K562 (cell line): ENCODE data around the gene CHD6. TPM values are rescaled to one million over a fixed set of nuclear protein-coding genes. Genes with fewer than 3 reads are reported as not detected.

Experiments
- BDP1 ChIP-seq: IDR thresholded peaks from 3 replicates; pipeline ENCODE4 v1.6.1; 2011; ENCODE audit not compliant: insufficient read length, insufficient read depth
- CBFA2T2 ChIP-seq: fragments of 450-650 bp; conservative IDR thresholded peaks from 2 replicates; pipeline ENCODE4 v1.6.1; 2017; ENCODE audit warnings: mild to moderate bottlenecking
- CBFA2T3 ChIP-seq: fragments of 450-650 bp; IDR thresholded peaks from 2 replicates; pipeline ENCODE4 v1.6.1; 2017
- CBX8 ChIP-seq: fragments of 200-600 bp; sonication (generic); IDR thresholded peaks from 2 replicates; pipeline ENCODE4 v1.6.1; 2012; ENCODE audit warnings: borderline replicate concordance, mixed run types, low read depth, mild to moderate bottlenecking, moderate library complexity, mixed read lengths, low read length, control low read depth, inconsistent platforms; ENCODE audit not compliant: poor library complexity, severe bottlenecking; ENCODE audit errors: extremely low read depth
- MAFF ChIP-seq: IDR thresholded peaks from 2 replicates; pipeline ENCODE4 v1.6.1; 2012; ENCODE audit warnings: low read length, improper control_type of control experiment
- MAFG ChIP-seq: fragments of 450-650 bp; conservative IDR thresholded peaks from 2 replicates; pipeline ENCODE4 v1.6.1; 2016; ENCODE audit warnings: missing genetic modification characterization, missing compliant biosample characterization
- MCM3 ChIP-seq: fragments of 450-650 bp; IDR thresholded peaks from 2 replicates; pipeline ENCODE4 v1.6.1; 2016
- NFATC3 ChIP-seq: fragments of 450-650 bp; IDR thresholded peaks from 2 replicates; pipeline ENCODE4 v1.6.1; 2017; ENCODE audit warnings: mild to moderate bottlenecking
- PURB ChIP-seq: sonication (generic); formaldehyde crosslinking; IDR thresholded peaks from 2 replicates; pipeline ENCODE4 v1.9.0; 2021; ENCODE audit warnings: low read depth, mild to moderate bottlenecking, missing genetic modification reagents
- SFPQ ChIP-seq: fragments of 200-400 bp; formaldehyde crosslinking; IDR thresholded peaks from 2 replicates; pipeline ENCODE4 v1.6.1; 2017; ENCODE audit warnings: mild to moderate bottlenecking, low read depth, low read length, moderate library complexity
- TCF3 ChIP-seq: sonication (generic); formaldehyde crosslinking; IDR thresholded peaks from 2 replicates; pipeline ENCODE4 v1.4.0; 2020; ENCODE audit warnings: mild to moderate bottlenecking, missing genetic modification reagents
- ZNF175 ChIP-seq: fragments of 200-800 bp; sonication (Bioruptor generic); IDR thresholded peaks from 2 replicates; pipeline ENCODE4 v1.6.1; 2016; ENCODE audit warnings: low read depth, mild to moderate bottlenecking, missing genetic modification characterization, missing compliant biosample characterization
- ZNF24 ChIP-seq: fragments of 450-650 bp; IDR thresholded peaks from 2 replicates; pipeline ENCODE4 v1.6.1; 2016
- ZNF316 ChIP-seq: fragments of 450-650 bp; IDR thresholded peaks from 2 replicates; pipeline ENCODE4 v1.6.1; 2016
- ZNF592 ChIP-seq: fragments of 450-650 bp; IDR thresholded peaks from 2 replicates; pipeline ENCODE4 v1.6.1; 2017; ENCODE audit warnings: antibody characterized with exemption, mild to moderate bottlenecking
- polyA plus RNA-seq, 8 experiments: library from polyadenylated mRNA; depleted of rRNA in 4 of 8; stranded (reverse) in 5 of 8; unstranded in 3 of 8; fragments of >200 nt; fragmentation: Nextera tagmentation in 2 of 8; fragmentation: Illumina TruSeq in 1 of 8; extraction: Ambion mirVana in 2 of 8; extraction: Trizol in 1 of 8; gene quantifications; 2 replicates each; pipeline versions ENCODE4 v1.2.1 to v1.2.3, GENCODE V29; 2011 to 2014; ENCODE audit warnings: inconsistent platforms in 1 of 8, missing spikeins in 1 of 8
- total RNA-seq, 7 experiments: library from RNA; depleted of rRNA in 6 of 7; stranded (reverse); fragments of >200 nt in 6 of 7; fragmentation: Illumina TruSeq in 2 of 7; extraction: Trizol in 2 of 7; gene quantifications; 2 replicates each; pipeline versions ENCODE4 v1.2.1 to v1.2.3, GENCODE V29; 2011 to 2021; ENCODE audit warnings: low replicate concordance in 1 of 7

CHD6 gene
- total and polyA plus RNA-seq, 9 of the 15 experiments (the other 6 are each of a cell fraction or from before 2014, with no cell fraction given): 3.9 to 24.2 (median 12.8) TPM

DNA sequence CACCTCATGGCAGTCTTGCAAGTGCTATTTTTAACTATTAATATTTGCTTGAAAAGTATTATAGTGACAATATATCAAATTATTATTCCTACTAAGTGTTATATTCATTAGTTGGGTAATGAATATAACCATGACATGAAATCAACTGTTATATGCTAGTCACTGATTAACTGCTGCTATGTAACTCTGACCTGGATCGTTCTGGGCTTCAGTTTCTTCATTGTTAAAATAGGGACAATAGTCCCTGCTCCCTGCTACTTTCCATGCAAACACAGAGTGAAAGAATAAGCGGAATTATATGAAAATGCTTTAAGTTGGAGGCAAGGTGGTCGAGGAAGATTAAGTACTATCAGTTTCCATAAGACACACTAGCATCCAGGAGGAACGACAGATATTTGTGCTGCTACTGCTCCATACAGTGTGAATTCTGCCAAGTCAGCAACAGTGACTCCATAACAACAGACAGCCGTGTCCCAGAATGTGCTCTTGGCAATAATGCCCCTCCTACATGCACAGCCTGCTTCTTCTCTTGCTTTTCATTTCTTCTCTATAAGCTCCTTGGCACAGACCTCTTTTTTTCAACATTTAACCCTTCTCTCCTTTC is 107.2 kb downstream of the CHD6 start (continued):
- TF ChIP-seq MCM3: no peak
- TF ChIP-seq ZNF175 (CRISPR knock-in tag): no peak
- peak; percentile 96 for TF ChIP-seq MAFG (tag)
- TF ChIP-seq SFPQ: no peak
- TF ChIP-seq ZNF24: no peak
- 0 out of 2 replicates have a peak, but pooled peaks have one; percentile 40 for TF ChIP-seq TCF3 (CRISPR knock-in tag)
- no peak for TF ChIP-seq PURB (CRISPR knock-in tag)
- peak; percentile 97 for TF ChIP-seq MAFF
- TF ChIP-seq CBFA2T2: peak; percentile 37
- TF ChIP-seq BDP1: no peak
- no peak for TF ChIP-seq CBX8
- peak; percentile 98 for TF ChIP-seq ZNF316
- TF ChIP-seq ZNF592: 0 out of 2 replicates have a peak, but pooled peaks have one; percentile 28
- peak; percentile 64 for TF ChIP-seq CBFA2T3
- no peak for TF ChIP-seq NFATC3
